ENCODE results near the gene ITPR1. TPM values are rescaled to one million over a fixed set of nuclear protein-coding genes. Genes with fewer than 3 reads are reported as not detected.

Gene ITPR1
- total and polyA plus RNA-seq, 2 of the 4 experiments (the other 2 are of a cell fraction) = 1.8 to 5.7 TPM

GRCh38 chr3:4773583-4773982, 280.4 kb downstream of the ITPR1 start:
- WGBS, 2 experiments (ENCODE audit: extremely low coverage in 2 of 2, insufficient read length in 1 of 2) = no CpG with 5 or more reads among the region's 2 CpGs
- Histone ChIP-seq H3K4me1 (ENCODE audit: control insufficient read depth, insufficient read depth, low read length) (peaks cover 4% of the 10 kb centered on the region; the same call in 1 of the 2 replicates), H2AK9ac (replicated peaks; ENCODE audit: low read depth, low read length, poor library complexity) (no peak overlapping the region), H4K8ac (ENCODE audit: low read depth in 2 of 2, low read length in 2 of 2) (no peak overlapping the region), H2BK120ac (ENCODE audit: low read depth, low read length) (no peak overlapping the region), H3K9me1 (ENCODE audit: insufficient read depth, low read length) (no peaks in the 10 kb centered on the region), H3K23ac (ENCODE audit: low read depth, low read length) (no peak overlapping the region), H4K5ac (ENCODE audit: low read depth, low read length) (no peak overlapping the region), H2AFZ (replicated peaks; ENCODE audit: low read length, poor library complexity) (no peak overlapping the region), H4K91ac (ENCODE audit: insufficient read depth, low read depth, low read length) (no peak overlapping the region), H3K4ac (ENCODE audit: low read depth, low read length) (no peak overlapping the region), H2AK5ac (ENCODE audit: low read depth, low read length) (no peak overlapping the region), H3K56ac (ENCODE audit: extremely low read depth, insufficient read depth, low read length) (no peak overlapping the region), H3K18ac (ENCODE audit: low read depth, low read length) (no peak overlapping the region), H2BK20ac (ENCODE audit: low read depth, low read length) (no peak overlapping the region), H3K4me2 (ENCODE audit: low read depth, low read length) (no peak overlapping the region), H2BK15ac (ENCODE audit: low read depth, low read length) (no peak overlapping the region), H3K9ac (ENCODE audit: low read depth, low read length) (no peak overlapping the region), H3K27me3 (ENCODE audit: control insufficient read depth, insufficient read depth, low read length) (no peaks in the 10 kb centered on the region), H3K27ac (ENCODE audit: insufficient read depth, low read length) (no peak overlapping the region), H3K36me3 (ENCODE audit: control insufficient read depth, insufficient read depth, low read length) (no peaks in the 10 kb centered on the region), H4K20me1 (ENCODE audit: insufficient read depth, low read length) (no peaks in the 10 kb centered on the region), H3K4me3 (ENCODE audit: insufficient read depth, low read depth, low read length) (no peak overlapping the region), H3K79me1 (ENCODE audit: low read depth in 1 of 2, low read length in 2 of 2) (no peaks in the 10 kb centered on the region), H3K14ac (replicated peaks; ENCODE audit: low read depth, low read length) (no peak overlapping the region), H2BK5ac (ENCODE audit: low read depth, low read length, poor library complexity, severe bottlenecking) (no peak overlapping the region), H3K9me3 (ENCODE audit: control insufficient read depth, insufficient read depth, low read length) (no peaks in the 10 kb centered on the region)
- intact Hi-C loops (cut with micrococcal nuclease) (no loop called here), dilution Hi-C loops (cut with HindIII; ENCODE audit: low sequenced_read_pairs, unreplicated experiment) (no loop called here), in situ Hi-C loops (cut with MboI; ENCODE audit: low sequenced_read_pairs) (no loop called here)
- POLR2A ChIA-PET (ENCODE audit: unreplicated experiment) = no interaction called here
- TF ChIP-seq RAD21 (IDR thresholded peaks at IDR 0.05; ENCODE audit: low read length) (no peak), USF2 (IDR thresholded peaks at IDR 0.05; ENCODE audit: low read depth, low read length) (no peak), RFX5 (IDR thresholded peaks at IDR 0.05; ENCODE audit: low read depth, low read length) (no peak), CHD1 (IDR thresholded peaks at IDR 0.05; ENCODE audit: low read depth, low read length) (no peak), NFE2L2 (IDR thresholded peaks at IDR 0.05; ENCODE audit: low read depth, low read length) (no peak), FOS (IDR thresholded peaks at IDR 0.05; ENCODE audit: low read depth, low read length) (no peak), CEBPB (IDR thresholded peaks at IDR 0.05; ENCODE audit: low read depth, low read length) (no peak), SMC3 (IDR thresholded peaks at IDR 0.05; ENCODE audit: low read depth, low read length) (no peak), ELK1 (IDR thresholded peaks at IDR 0.05; ENCODE audit: borderline replicate concordance, low read depth, low read length) (no peak), POLR2A (IDR thresholded peaks at IDR 0.05; ENCODE audit: low read depth, low read length) (no peak), CTCF (conservative IDR thresholded peaks at IDR 0.05; ENCODE audit: low read depth, low read length) (no peak)
- CTCF ChIA-PET = no interaction called here
- ATAC-seq (ENCODE audit: low read depth) (no peak), DNase-seq (no peak)
- no TSS peak for BruUV-seq (replicated peaks)
